ENCODE data around the gene LONRF3. TPM values are rescaled to one million over a fixed set of nuclear protein-coding genes. Genes with fewer than 3 reads are reported as not detected.

The LONRF3 gene
- total RNA-seq, result 1 to 10 TPM; 1.6 to 3.3 TPM

DNA sequence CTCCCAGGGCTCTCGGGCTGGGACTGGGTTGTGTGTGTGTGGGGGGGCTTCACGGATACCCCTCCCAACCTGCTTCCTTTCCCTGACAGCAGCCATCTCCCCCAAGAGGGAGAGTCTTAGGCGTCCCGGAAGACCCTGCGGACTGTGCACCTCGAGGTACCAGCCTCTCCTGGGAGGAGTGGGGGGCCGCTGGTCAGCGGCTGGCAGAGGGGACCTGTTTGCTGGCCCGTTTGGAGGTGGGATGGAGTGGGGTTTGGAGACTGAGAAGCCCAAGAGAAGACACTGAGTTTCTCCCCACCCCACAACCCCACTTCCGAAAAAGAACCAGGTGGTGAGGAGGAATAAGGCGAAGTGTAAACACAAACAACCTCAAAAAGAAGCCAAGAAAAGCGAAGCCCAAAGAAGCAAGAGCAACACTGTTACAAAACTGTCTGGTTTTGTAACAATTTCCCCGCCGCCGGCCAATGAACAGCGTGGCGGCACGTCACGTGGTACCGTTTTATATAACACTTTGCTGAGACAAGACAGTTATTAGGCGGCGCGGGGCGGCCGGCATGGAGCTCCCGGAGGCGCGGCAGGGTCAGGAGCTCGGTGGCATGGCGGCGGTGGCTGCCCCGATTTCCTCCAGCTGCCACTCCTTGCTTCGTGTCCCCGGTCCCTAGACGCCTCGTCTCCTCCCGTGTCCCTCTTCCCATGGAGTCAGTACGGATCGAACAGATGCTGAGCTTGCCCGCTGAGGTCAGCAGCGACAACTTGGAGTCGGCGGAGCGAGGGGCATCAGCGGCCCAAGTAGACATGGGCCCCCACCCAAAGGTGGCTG lies at the start of gene LONRF3:
Gene LONRF3 (plus strand): TSS at position 531 of the 820 bp plus-strand sequence. CDS start 163 bp downstream, at position 694.
- ATAC-seq (replicated peaks in 1 of 2) (peak; percentile 43 to 52), DNase-seq (peak; percentile 50 to 55)
- Mint-ChIP-seq H3K36me3 (ENCODE audit: insufficient read depth in 2 of 2) (peaks cover 2 to 5% of the 10 kb centered on the region in 2 donors), H3K27me3 (ENCODE audit: low read depth) (peaks cover 61% of the 10 kb centered on the region), H3K4me1 (ENCODE audit: low read depth) (peaks cover 15% of the 10 kb centered on the region), H3K9me3 (no peaks in the 10 kb centered on the region), H3K27ac (peak within 1 kb of the TSS; percentile 86), H3K4me3 (peak within 1 kb of the TSS; percentile 80 to 91)

GRCh38 chrX:118928151-118928550 lies 46.3 kb upstream of the LONRF3 start:
- H3K27ac Mint-ChIP-seq, result no peak overlapping the region
- ATAC-seq (replicated peaks in 1 of 2) (no peak), DNase-seq (no peak)
- H3K4me1 Mint-ChIP-seq (ENCODE audit: low read depth), result no peaks in the 10 kb centered on the region
- no peak overlapping the region for H3K4me3 Mint-ChIP-seq
- H3K9me3 Mint-ChIP-seq, result peaks cover 0 to 2% of the 10 kb centered on the region in 2 donors
- no peaks in the 10 kb centered on the region for H3K36me3 Mint-ChIP-seq (ENCODE audit: insufficient read depth in 2 of 2)
- peaks cover 1% of the 10 kb centered on the region for H3K27me3 Mint-ChIP-seq (ENCODE audit: low read depth)

GRCh38 chrX:118935352-118935751 lies 39.1 kb upstream of the LONRF3 start:
- ATAC-seq (replicated peaks in 1 of 2) (no peak), DNase-seq (no peak)
- H3K27ac Mint-ChIP-seq, result no peak overlapping the region
- peaks cover 12% of the 10 kb centered on the region for H3K27me3 Mint-ChIP-seq (ENCODE audit: low read depth)
- no peak overlapping the region for H3K4me3 Mint-ChIP-seq
- peaks cover 0 to 5% of the 10 kb centered on the region in 2 donors for H3K9me3 Mint-ChIP-seq
- H3K36me3 Mint-ChIP-seq (ENCODE audit: insufficient read depth in 2 of 2), result peaks cover 0 to 1% of the 10 kb centered on the region in 2 donors
- H3K4me1 Mint-ChIP-seq (ENCODE audit: low read depth), result no peaks in the 10 kb centered on the region

- Mint-ChIP-seq H3K27me3 (ENCODE audit: low read depth) (peaks cover 7% of the 10 kb centered on the region), H3K9me3 (no peaks in the 10 kb centered on the region)
Observed at GRCh38 chrX:118941147-118941546, 33.3 kb upstream of the LONRF3 start.

DNA sequence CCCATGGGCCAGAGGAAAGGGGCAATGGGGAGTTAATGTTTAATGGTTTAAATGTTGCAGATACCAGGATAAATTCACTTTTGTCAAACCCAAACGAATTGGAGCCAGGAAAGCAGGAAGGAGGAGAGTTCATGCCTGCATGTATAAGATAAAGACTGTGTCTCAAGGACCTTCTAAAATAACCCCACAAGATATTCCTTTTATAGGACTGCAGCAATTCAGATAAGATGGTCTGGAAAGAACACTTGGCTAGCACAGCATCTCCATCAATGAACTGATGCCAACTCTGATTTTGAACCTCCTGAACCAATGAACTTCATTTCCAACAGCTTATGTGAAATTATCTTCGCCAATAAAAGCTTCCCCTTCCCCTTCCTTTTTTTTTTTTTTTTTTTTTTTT lies 31.3 kb upstream of the LONRF3 start:
- Mint-ChIP-seq H3K4me1 (ENCODE audit: low read depth) (no peaks in the 10 kb centered on the region), H3K9me3 (no peaks in the 10 kb centered on the region), H3K4me3 (no peak overlapping the region), H3K27me3 (ENCODE audit: low read depth) (no peaks in the 10 kb centered on the region), H3K36me3 (ENCODE audit: insufficient read depth in 2 of 2) (no peaks in the 10 kb centered on the region), H3K27ac (no peak overlapping the region)
- no peak for ATAC-seq (replicated peaks in 1 of 2)
- DNase-seq, result no peak

More at GRCh38 chrX:118941147-118941546, 33.3 kb upstream of the LONRF3 start:
- Mint-ChIP-seq H3K36me3 (ENCODE audit: insufficient read depth in 2 of 2) (peaks cover 0 to 1% of the 10 kb centered on the region in 2 donors), H3K27ac (no peak overlapping the region), H3K4me1 (ENCODE audit: low read depth) (no peaks in the 10 kb centered on the region), H3K4me3 (no peak overlapping the region)
- DNase-seq, result no peak
- ATAC-seq (replicated peaks in 1 of 2), result no peak

- Mint-ChIP-seq H3K9me3 (no peaks in the 10 kb centered on the region), H3K36me3 (ENCODE audit: insufficient read depth in 2 of 2) (no peaks in the 10 kb centered on the region), H3K27ac (no peak overlapping the region), H3K4me3 (no peak overlapping the region), H3K4me1 (ENCODE audit: low read depth) (no peaks in the 10 kb centered on the region), H3K27me3 (ENCODE audit: low read depth) (no peaks in the 10 kb centered on the region)
- DNase-seq (no peak), ATAC-seq (replicated peaks in 1 of 2) (no peak)
Observed at GRCh38 chrX:118945921-118946320, 28.5 kb upstream of the LONRF3 start.

- no peaks in the 10 kb centered on the region for H3K36me3 Mint-ChIP-seq (ENCODE audit: insufficient read depth in 2 of 2)
- peaks cover 3% of the 10 kb centered on the region for H3K27me3 Mint-ChIP-seq (ENCODE audit: low read depth)
- H3K9me3 Mint-ChIP-seq, result no peaks in the 10 kb centered on the region
- DNase-seq (no peak), ATAC-seq (replicated peaks in 1 of 2) (no peak)
- no peak overlapping the region for H3K4me3 Mint-ChIP-seq
- no peak overlapping the region for H3K27ac Mint-ChIP-seq
- H3K4me1 Mint-ChIP-seq (ENCODE audit: low read depth), result no peaks in the 10 kb centered on the region
Observed at GRCh38 chrX:118948270-118948669, 26.1 kb upstream of the LONRF3 start.

DNA sequence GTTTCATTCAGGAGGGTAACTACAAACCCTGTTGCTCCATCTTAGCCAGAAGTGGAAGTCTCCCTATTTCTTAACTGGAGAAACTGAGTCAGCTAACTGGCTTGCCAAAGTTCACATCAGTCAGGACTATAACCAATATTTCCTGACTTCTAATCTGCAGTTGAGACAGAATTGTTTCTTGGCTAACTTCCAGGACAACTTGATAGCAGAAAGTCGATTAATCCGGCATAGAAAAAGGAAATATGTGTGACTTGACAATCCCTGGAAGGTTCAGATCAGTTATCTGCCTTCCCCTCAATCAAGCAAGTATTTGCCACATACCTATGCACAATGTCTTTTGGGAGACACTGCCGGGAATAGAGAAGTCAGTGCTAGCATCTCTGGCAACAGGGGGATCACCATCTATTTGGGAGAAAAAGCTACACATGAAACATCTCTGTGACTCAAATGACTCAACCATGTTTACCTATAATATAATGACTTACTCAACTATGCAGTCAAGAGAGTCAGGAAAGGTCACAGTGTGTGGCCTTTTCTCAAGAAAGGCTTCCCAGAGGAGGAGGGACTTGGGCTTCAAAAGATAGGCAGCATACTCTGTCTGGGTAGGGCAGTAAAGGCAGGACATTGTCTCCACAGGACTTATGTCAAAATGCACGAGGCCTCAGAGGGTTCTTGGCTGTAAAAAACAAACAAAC lies 12.4 kb upstream of the LONRF3 start:
- no peaks in the 10 kb centered on the region for H3K9me3 Mint-ChIP-seq
- peaks cover 11% of the 10 kb centered on the region for H3K4me1 Mint-ChIP-seq (ENCODE audit: low read depth)
- no peaks in the 10 kb centered on the region for H3K36me3 Mint-ChIP-seq (ENCODE audit: insufficient read depth in 2 of 2)
- no peak overlapping the region for H3K27ac Mint-ChIP-seq
- H3K27me3 Mint-ChIP-seq (ENCODE audit: low read depth), result peaks cover 41% of the 10 kb centered on the region
- H3K4me3 Mint-ChIP-seq, result no peak overlapping the region
- DNase-seq (no peak), ATAC-seq (replicated peaks in 1 of 2) (peak in 1 of 2 donors; percentile 55)

DNA sequence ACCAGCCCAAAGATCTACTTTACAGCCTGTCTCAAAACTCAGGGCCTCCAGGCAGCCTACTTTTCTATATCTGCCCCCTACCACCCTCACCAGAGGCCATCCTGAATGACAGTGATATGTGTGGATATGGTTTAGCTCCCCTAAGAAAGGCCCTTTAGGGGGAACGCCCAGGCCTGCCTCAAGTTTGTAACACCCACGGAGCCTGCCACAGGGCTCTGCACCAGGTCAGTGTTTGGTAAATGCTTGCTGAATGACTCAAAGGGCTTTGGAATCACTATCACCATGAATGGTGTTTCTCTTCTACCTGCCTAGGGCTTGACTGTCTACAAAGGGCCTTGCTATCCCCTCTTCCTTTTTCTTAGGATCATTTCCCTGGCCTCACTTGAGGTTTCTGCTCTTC lies 11.3 kb upstream of the LONRF3 start:
- Mint-ChIP-seq H3K9me3 (no peaks in the 10 kb centered on the region), H3K27ac (no peak overlapping the region), H3K4me3 (no peak overlapping the region), H3K36me3 (ENCODE audit: insufficient read depth in 2 of 2) (no peaks in the 10 kb centered on the region), H3K4me1 (ENCODE audit: low read depth) (peaks cover 11% of the 10 kb centered on the region), H3K27me3 (ENCODE audit: low read depth) (peaks cover 41% of the 10 kb centered on the region)
- DNase-seq, result peak; percentile 11 to 15
- peak; percentile 44 to 74 for ATAC-seq (replicated peaks in 1 of 2)

- Mint-ChIP-seq H3K9me3 (no peaks in the 10 kb centered on the region), H3K27ac (no peak overlapping the region), H3K4me1 (ENCODE audit: low read depth) (peaks cover 11% of the 10 kb centered on the region), H3K27me3 (ENCODE audit: low read depth) (peaks cover 46% of the 10 kb centered on the region), H3K36me3 (ENCODE audit: insufficient read depth in 2 of 2) (no peaks in the 10 kb centered on the region), H3K4me3 (no peak overlapping the region)
- DNase-seq (no peak), ATAC-seq (replicated peaks in 1 of 2) (no peak)
Observed at GRCh38 chrX:118964252-118964651, 10.2 kb upstream of the LONRF3 start.

DNA sequence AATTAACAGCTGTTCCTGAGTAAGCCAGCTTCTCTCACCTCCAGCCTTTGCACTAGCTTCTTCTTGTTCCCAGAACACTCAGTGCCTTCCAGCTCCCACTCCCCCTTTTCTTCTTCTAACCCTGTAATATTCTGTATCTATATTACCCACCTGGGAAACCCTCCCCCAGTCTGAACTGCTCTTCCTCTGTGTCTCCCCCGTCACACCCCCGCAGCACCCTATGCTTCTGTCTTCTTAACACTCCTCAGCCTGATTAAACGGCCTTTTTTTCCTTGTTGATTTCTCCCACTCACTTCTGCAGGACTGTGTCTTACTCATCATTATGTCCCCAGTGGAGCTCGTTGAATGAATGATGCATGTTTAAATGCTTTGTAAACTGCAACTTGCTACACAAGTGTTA lies 9.0 kb upstream of the LONRF3 start:
- Mint-ChIP-seq H3K27ac (no peak overlapping the region), H3K36me3 (ENCODE audit: insufficient read depth in 2 of 2) (no peaks in the 10 kb centered on the region), H3K27me3 (ENCODE audit: low read depth) (peaks cover 40% of the 10 kb centered on the region), H3K4me3 (no peak overlapping the region), H3K4me1 (ENCODE audit: low read depth) (peaks cover 11% of the 10 kb centered on the region), H3K9me3 (no peaks in the 10 kb centered on the region)
- ATAC-seq (replicated peaks in 1 of 2), result no peak
- DNase-seq, result no peak

DNA sequence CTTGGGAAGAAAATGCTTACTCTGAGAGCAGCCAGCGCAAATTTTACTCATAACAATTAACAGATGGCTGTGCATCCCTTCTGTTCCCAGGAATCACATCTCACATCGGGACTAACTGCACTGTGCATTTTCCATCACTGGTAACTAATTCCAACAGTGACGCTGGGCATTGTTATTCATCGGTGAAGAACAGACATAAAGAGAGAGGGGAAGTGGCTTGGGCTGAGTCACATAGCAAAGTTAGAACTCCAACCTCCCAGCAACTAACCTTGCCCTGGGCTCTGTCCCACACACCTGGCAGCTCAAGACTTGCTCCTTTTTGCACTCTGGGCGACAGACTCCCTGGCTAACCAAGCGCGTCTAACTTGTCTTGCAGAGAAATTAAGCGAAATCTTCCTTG lies 6.4 kb upstream of the LONRF3 start:
- H3K27me3 Mint-ChIP-seq (ENCODE audit: low read depth), result peaks cover 43% of the 10 kb centered on the region
- no peak overlapping the region for H3K27ac Mint-ChIP-seq
- ATAC-seq (replicated peaks in 1 of 2) (no peak), DNase-seq (no peak)
- no peak overlapping the region for H3K4me3 Mint-ChIP-seq
- peaks cover 0 to 2% of the 10 kb centered on the region in 2 donors for H3K36me3 Mint-ChIP-seq (ENCODE audit: insufficient read depth in 2 of 2)
- peaks cover 4% of the 10 kb centered on the region for H3K4me1 Mint-ChIP-seq (ENCODE audit: low read depth)
- H3K9me3 Mint-ChIP-seq, result no peaks in the 10 kb centered on the region

GRCh38 chrX:118971552-118971951 lies 2.9 kb upstream of the LONRF3 start:
- H3K4me1 Mint-ChIP-seq (ENCODE audit: low read depth), result peaks cover 15% of the 10 kb centered on the region
- ATAC-seq (replicated peaks in 1 of 2) (no peak), DNase-seq (no peak)
- H3K9me3 Mint-ChIP-seq, result no peaks in the 10 kb centered on the region
- H3K4me3 Mint-ChIP-seq, result no peak overlapping the region
- peaks cover 2 to 5% of the 10 kb centered on the region in 2 donors for H3K36me3 Mint-ChIP-seq (ENCODE audit: insufficient read depth in 2 of 2)
- H3K27me3 Mint-ChIP-seq (ENCODE audit: low read depth), result peaks cover 52% of the 10 kb centered on the region
- no peak overlapping the region for H3K27ac Mint-ChIP-seq
